SK-N-MC (cell line): ENCODE data around the gene FCSK.
"Not testable (repeated sequence)": the region's sequence is repeated elsewhere in the genome, so short reads cannot be mapped to it uniquely, and the experiment has no call there.

Experiments
- DNase-seq: peaks from one replicate; pipeline ENCODE4 v3.0.0-alpha.2; 2011; ENCODE audit warnings: low read depth, low spot score
- H3K27ac ChIP-seq: fragments of 200-600 bp; sonication (generic); 2 replicates; pipeline ENCODE4 v1.5.1; 2016; ENCODE audit warnings: mixed run types
- H3K36me3 ChIP-seq: fragments of 200-600 bp; sonication (generic); 2 replicates; pipeline ENCODE4 v1.6.1; 2017; ENCODE audit warnings: antibody characterized with exemption, low read length, mixed read lengths; ENCODE audit not compliant: insufficient read depth
- H3K4me3 ChIP-seq: fragments of 200-600 bp; sonication (generic); 2 replicates; pipeline ENCODE4 v1.5.1; 2016
- H3K9ac ChIP-seq: fragments of 200-600 bp; sonication (generic); 2 replicates; pipeline ENCODE4 v1.8.0; 2017; ENCODE audit warnings: mixed run types, mixed read lengths; ENCODE audit not compliant: insufficient read length
- H3K9me3 ChIP-seq: fragments of 200-600 bp; sonication (generic); 2 replicates; pipeline ENCODE4 v1.6.1; 2017; ENCODE audit warnings: low read depth, mild to moderate bottlenecking, antibody characterized with exemption, low read length, moderate library complexity, mixed read lengths
- EZH2 ChIP-seq: fragments of 200-600 bp; sonication (generic); IDR thresholded peaks from one replicate; pipeline ENCODE4 v1.6.1; 2017; ENCODE audit warnings: antibody characterized with exemption
- FOXP2 ChIP-seq: optimal IDR thresholded peaks from 2 replicates; pipeline ENCODE3; 2011; ENCODE audit warnings: mild to moderate bottlenecking, moderate library complexity; ENCODE audit not compliant: insufficient read depth; ENCODE audit errors: extremely low read length, control extremely low read depth
- POLR2AphosphoS5 ChIP-seq: IDR thresholded peaks from 2 replicates; pipeline ENCODE4 v1.6.1; 2012; ENCODE audit warnings: mild to moderate bottlenecking, low read depth, low read length, borderline replicate concordance

FCSK gene

GRCh38 chr16:70454222-70455034 lies at the start of gene FCSK:
Gene FCSK, plus strand, starts transcription at chr16:70454595. Its CDS starts 8,596 bp downstream, at chr16:70463191.
- no peak for DNase-seq
- H3K9me3 ChIP-seq = no peaks in the 10 kb centered on the region
- peak within 1 kb of the TSS; percentile 96 for H3K27ac ChIP-seq
- H3K36me3 ChIP-seq = no peaks in the 10 kb centered on the region
- H3K9ac ChIP-seq = peak within 1 kb of the TSS; percentile 96
- peak within 1 kb of the TSS; percentile 88 for H3K4me3 ChIP-seq
- TF ChIP-seq POLR2AphosphoS5 = peak; percentile 52; the same call in 1 of the 2 replicates
- no peak for TF ChIP-seq FOXP2

GRCh38 chr16:70406104-70406503 lies 48.3 kb upstream of the FCSK start:
- not testable (repeated sequence) for H3K4me3 ChIP-seq, H3K9me3 ChIP-seq, DNase-seq, H3K9ac ChIP-seq, H3K27ac ChIP-seq, H3K36me3 ChIP-seq

DNA sequence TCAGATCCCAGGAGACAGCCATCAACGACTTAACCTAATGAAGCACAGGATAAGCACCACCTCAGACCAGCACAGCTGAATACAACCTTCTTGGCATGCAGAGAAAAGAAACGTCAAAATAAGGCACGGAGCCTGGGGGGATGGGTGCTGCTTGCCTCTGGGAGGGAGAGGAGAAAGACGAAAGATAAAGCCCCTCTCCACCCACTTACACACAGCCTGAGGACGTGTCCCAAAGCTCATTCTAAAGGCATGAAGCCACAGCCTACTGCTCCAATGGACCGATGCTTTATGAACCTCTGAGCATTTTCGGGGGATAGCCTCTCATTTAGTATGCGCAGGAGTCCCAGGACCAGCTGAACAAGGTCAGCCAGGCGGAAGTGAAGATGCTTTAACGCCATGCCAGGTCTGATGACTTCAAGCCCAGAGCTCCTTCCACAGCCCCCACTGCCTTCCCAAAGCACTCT lies 46.6 kb upstream of the FCSK start:
- DNase-seq = no peak
- TF ChIP-seq FOXP2 (no peak), POLR2AphosphoS5 (no peak), EZH2 (no peak)
- no peaks in the 10 kb centered on the region for H3K9me3 ChIP-seq
- H3K9ac ChIP-seq = no peak overlapping the region
- no peaks in the 10 kb centered on the region for H3K36me3 ChIP-seq
- no peak overlapping the region for H3K4me3 ChIP-seq
- H3K27ac ChIP-seq = no peak overlapping the region

GRCh38 chr16:70410734-70411133 lies 43.7 kb upstream of the FCSK start:
- no peak for TF ChIP-seq EZH2
- Histone ChIP-seq H3K36me3 (no peaks in the 10 kb centered on the region), H3K4me3 (no peak overlapping the region), H3K9ac (no peak overlapping the region), H3K9me3 (no peaks in the 10 kb centered on the region), H3K27ac (no peak overlapping the region)
- DNase-seq = no peak

DNA sequence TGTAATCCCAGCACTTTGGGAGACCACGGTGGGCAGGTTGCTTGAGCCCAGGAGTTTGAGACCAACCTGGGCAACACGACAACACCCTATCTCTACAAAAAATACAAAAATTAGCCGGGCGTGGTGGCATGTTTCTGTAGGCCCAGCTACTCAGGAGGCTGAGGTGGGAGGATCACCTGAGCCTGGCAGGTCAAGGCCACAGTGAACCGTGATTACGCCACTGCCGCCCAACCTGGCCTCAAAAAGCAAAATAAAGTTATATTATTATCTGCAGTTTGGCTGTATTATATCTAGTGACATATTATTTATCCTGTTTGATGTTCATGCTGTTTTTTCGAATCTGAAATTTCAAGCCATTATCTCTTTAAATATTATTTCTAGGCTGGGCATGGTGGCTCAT lies 42.0 kb upstream of the FCSK start:
- no peak for TF ChIP-seq EZH2
- no peak for TF ChIP-seq FOXP2
- TF ChIP-seq POLR2AphosphoS5 = no peak
- Histone ChIP-seq H3K36me3 (no peaks in the 10 kb centered on the region), H3K9me3 (no peaks in the 10 kb centered on the region), H3K27ac (no peak overlapping the region), H3K4me3 (no peak overlapping the region), H3K9ac (no peak overlapping the region)
- DNase-seq = no peak

DNA sequence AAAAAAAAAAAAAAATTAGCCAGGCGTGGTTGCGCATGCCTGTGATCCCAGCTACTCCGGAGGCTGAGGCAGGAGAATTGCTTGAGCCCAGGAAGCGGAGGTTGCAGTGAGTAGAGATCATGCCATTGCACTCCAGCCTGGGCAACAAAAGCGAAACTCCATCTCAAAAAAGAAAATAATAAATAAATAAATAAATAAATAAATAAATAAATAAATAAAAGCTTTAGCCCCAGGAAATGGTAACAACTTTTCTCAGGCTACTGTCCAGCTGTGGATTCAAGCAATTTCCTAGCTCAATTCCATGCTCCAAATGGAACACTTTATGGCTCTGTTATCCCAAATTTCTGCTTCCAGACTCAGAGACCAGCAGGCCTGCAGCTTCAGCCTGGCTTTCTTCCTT lies 40.8 kb upstream of the FCSK start:
- DNase-seq, H3K9ac ChIP-seq, H3K4me3 ChIP-seq, H3K9me3 ChIP-seq, H3K27ac ChIP-seq, H3K36me3 ChIP-seq: not testable (repeated sequence)

- no peak for TF ChIP-seq EZH2
- no peak overlapping the region for H3K9ac ChIP-seq
- H3K9me3 ChIP-seq = no peaks in the 10 kb centered on the region
- no peaks in the 10 kb centered on the region for H3K36me3 ChIP-seq
- H3K4me3 ChIP-seq = no peak overlapping the region
- no peak for DNase-seq
- no peak overlapping the region for H3K27ac ChIP-seq
Measured at GRCh38 chr16:70416748-70417616, 37.4 kb upstream of the FCSK start.

GRCh38 chr16:70417661-70418060 lies 36.7 kb upstream of the FCSK start:
- Histone ChIP-seq H3K4me3 (no peak overlapping the region), H3K9me3 (no peaks in the 10 kb centered on the region), H3K36me3 (no peaks in the 10 kb centered on the region), H3K9ac (no peak overlapping the region), H3K27ac (no peak overlapping the region)
- DNase-seq = no peak
- TF ChIP-seq POLR2AphosphoS5 (no peak), EZH2 (no peak), FOXP2 (no peak)
